K562 (cell line): ENCODE measurements around the gene CALD1. TPM values are rescaled to one million over a fixed set of nuclear protein-coding genes. Genes with fewer than 3 reads are reported as not detected.
A peak's percentile ranks its signal among the peaks of the same experiment; 100 is the strongest.

ENCODE experiments used
- ATAC-seq: fragments of 200-7000 bp; cut with Tn5 transposase; 3 replicates; pipeline ENCODE4 v1.9.1; 2020; ENCODE audit warnings: moderate library complexity
- BruUV-seq: library from RNA; stranded (reverse); fragments of 400-500 nt; replicated peaks from 2 replicates; lab custom pipeline; 2021; lab: Mats Ljungman, UMichigan
- CTCF ChIA-PET: fragments of 300-600 bp; formaldehyde crosslinking; extraction: SDS; loops from one replicate; lab custom pipeline; 2021; ENCODE audit warnings: low intra/inter-chr PET ratio; lab: Yijun Ruan, JAX
- POLR2A ChIA-PET: fragments of 300-600, 350-650 bp; sonication (Branson Sonifier 250); formaldehyde crosslinking; extraction: SDS; loops from one replicate; lab custom pipeline; 2021; ENCODE audit warnings: antibody characterized with exemption, inconsistent platforms; lab: Yijun Ruan, JAX
- DNase-seq, 4 experiments: peaks; one replicate each; pipeline versions ENCODE4 v3.0.0 to v3.0.0-alpha.2; 2011 to 2018; ENCODE audit warnings: low spot score in 3 of 4, mixed read lengths in 3 of 4; ENCODE audit errors: extremely low read depth in 1 of 4
- FAIRE-seq: peaks from 2 replicates; lab custom pipeline; 2011; peaks lifted over from hg19 to GRCh38; lab: Jason Lieb, UNC
- H2AFZ ChIP-seq: 2 replicates; pipeline ENCODE4 v1.6.0; 2011; ENCODE audit warnings: low read depth, low read length, control low read depth, inconsistent platforms
- H3K27ac ChIP-seq: fragments of 200-600 bp; 3 replicates; pipeline ENCODE4 v1.8.0; 2011; ENCODE audit warnings: low read depth, mild to moderate bottlenecking, control low read depth, inconsistent platforms, low read length, moderate library complexity, mixed read lengths; ENCODE audit errors: extremely low read depth
- H3K27me3 ChIP-seq, 2 experiments: fragments of 300-600 bp in 1 of 2; 2 replicates in 1 of 2; 3 replicates in 1 of 2; pipeline versions ENCODE4 v1.6.0 to v1.8.0; 2011; ENCODE audit warnings: inconsistent platforms in 2 of 2, low read length in 2 of 2, mild to moderate bottlenecking in 1 of 2, mixed read lengths in 1 of 2, moderate library complexity in 1 of 2; ENCODE audit not compliant: control insufficient read depth in 2 of 2, insufficient read depth in 2 of 2
- H3K36me3 ChIP-seq: fragments of 300-600 bp; 3 replicates; pipeline ENCODE4 v1.8.0; 2011; ENCODE audit warnings: mild to moderate bottlenecking, low read length, inconsistent platforms; ENCODE audit not compliant: control insufficient read depth, insufficient read depth
- H3K4me1 ChIP-seq, 2 experiments: fragments of 200-600 bp in 1 of 2; replicated peaks in 1 of 2; 2 replicates in 1 of 2; 3 replicates in 1 of 2; pipeline versions ENCODE4 v1.5.1 to v1.8.0; 2011; ENCODE audit warnings: inconsistent platforms in 2 of 2, low read length in 2 of 2, mild to moderate bottlenecking in 1 of 2, mixed read lengths in 1 of 2, moderate library complexity in 1 of 2; ENCODE audit not compliant: control insufficient read depth in 2 of 2, insufficient read depth in 2 of 2
- H3K4me2 ChIP-seq: 2 replicates; pipeline ENCODE4 v1.6.1; 2011; ENCODE audit warnings: low read length, control low read depth, inconsistent platforms, mixed read lengths; ENCODE audit not compliant: insufficient read depth
- H3K4me3 ChIP-seq: fragments of 200-600 bp; sonication (generic), shearing (Covaris generic); 2 replicates; pipeline ENCODE4 v1.5.1; 2016; ENCODE audit warnings: control low read depth, inconsistent platforms
- H3K79me2 ChIP-seq: fragments of 200-600 bp; 3 replicates; pipeline ENCODE4 v1.8.0; 2011; ENCODE audit warnings: low read length, inconsistent platforms; ENCODE audit not compliant: control insufficient read depth, insufficient read depth
- H3K9ac ChIP-seq, 2 experiments: 2 replicates each; pipeline versions ENCODE4 v1.6.0 to v1.6.1; 2011; ENCODE audit warnings: low read depth in 2 of 2, low read length in 2 of 2, control low read depth in 1 of 2, inconsistent platforms in 1 of 2, mild to moderate bottlenecking in 1 of 2, mixed read lengths in 1 of 2; ENCODE audit not compliant: insufficient read depth in 1 of 2
- H3K9me1 ChIP-seq: one replicate; pipeline ENCODE4 v1.6.0; 2011; ENCODE audit warnings: inconsistent platforms, mild to moderate bottlenecking, low read length, moderate library complexity; ENCODE audit not compliant: control insufficient read depth, insufficient read depth
- H3K9me3 ChIP-seq: replicated peaks from 2 replicates; pipeline ENCODE4 v1.5.1; 2011; ENCODE audit warnings: low read depth, low read length, inconsistent platforms; ENCODE audit not compliant: control insufficient read depth, insufficient read depth
- H4K20me1 ChIP-seq: replicated peaks from 2 replicates; pipeline ENCODE4 v1.6.1; 2011; ENCODE audit warnings: low read length, inconsistent platforms, mixed read lengths; ENCODE audit not compliant: control insufficient read depth, insufficient read depth
- ATF7 ChIP-seq: fragments of 450-650 bp; IDR thresholded peaks from 2 replicates; pipeline ENCODE4 v1.7.1; 2014; ENCODE audit warnings: mild to moderate bottlenecking, moderate library complexity
- C11orf30 ChIP-seq: fragments of 450-650 bp; IDR thresholded peaks from 2 replicates; pipeline ENCODE4 v1.6.1; 2016; ENCODE audit warnings: low read depth, mild to moderate bottlenecking
- FOXA3 ChIP-seq, 2 experiments: fragments of 450-650 bp in 1 of 2; sonication (generic) in 1 of 2; formaldehyde crosslinking; IDR thresholded peaks in 1 of 2; conservative IDR thresholded peaks in 1 of 2; 2 replicates each; pipeline versions ENCODE4 v1.4.0 to v1.8.0; 2020 to 2022; ENCODE audit warnings: mild to moderate bottlenecking in 2 of 2, missing genetic modification reagents in 1 of 2
- TAF1 ChIP-seq: IDR thresholded peaks from 2 replicates; pipeline ENCODE4 v1.6.1; 2011; ENCODE audit warnings: mild to moderate bottlenecking, low read length, moderate library complexity; ENCODE audit not compliant: insufficient read depth, control insufficient read depth, severe bottlenecking; ENCODE audit errors: extremely low read depth
- ZNF41 ChIP-seq: fragments of 250-450 bp; sonication (Bioruptor Pico); conservative IDR thresholded peaks from 2 replicates; pipeline ENCODE4 v1.4.0; 2020; ENCODE audit warnings: mild to moderate bottlenecking
- ZNF583 ChIP-seq: fragments of 250-450 bp; sonication (Bioruptor Pico); IDR thresholded peaks from 2 replicates; pipeline ENCODE4 v1.4.0; 2020
- WGBS: fragments of 100-300 bp; shearing (Covaris generic); methylation state at CpG from one replicate; pipeline ENCODE4 v1.1.6; 2016; ENCODE audit warnings: low coverage, mixed read lengths; ENCODE audit not compliant: insufficient coverage; ENCODE audit errors: missing lambda C conversion rate; 5-methylcytosine and 5-hydroxymethylcytosine counted together
- in situ Hi-C: fragments of 300-500 bp; cut with MboI; formaldehyde crosslinking; loops from 4 replicates; pipeline ENCODE4 v1.15.0; 2018; ENCODE audit warnings: inconsistent platforms, mixed read lengths
- intact Hi-C: fragments of 100-400 bp; cut with micrococcal nuclease; formaldehyde crosslinking; loops from 2 replicates; pipeline ENCODE4 v1.14.2; 2022
- polyA plus RNA-seq, 8 experiments: library from polyadenylated mRNA; depleted of rRNA in 4 of 8; stranded (reverse) in 5 of 8; unstranded in 3 of 8; fragments of >200 nt; fragmentation: Nextera tagmentation in 2 of 8; fragmentation: Illumina TruSeq in 1 of 8; extraction: Ambion mirVana in 2 of 8; extraction: Trizol in 1 of 8; gene quantifications; 2 replicates each; pipeline versions ENCODE4 v1.2.1 to v1.2.3, GENCODE V29; 2011 to 2014; ENCODE audit warnings: inconsistent platforms in 1 of 8, missing spikeins in 1 of 8
- total RNA-seq, 7 experiments: library from RNA; depleted of rRNA in 6 of 7; stranded (reverse); fragments of >200 nt in 6 of 7; fragmentation: Illumina TruSeq in 2 of 7; extraction: Trizol in 2 of 7; gene quantifications; 2 replicates each; pipeline versions ENCODE4 v1.2.1 to v1.2.3, GENCODE V29; 2011 to 2021; ENCODE audit warnings: low replicate concordance in 1 of 7
- TF ChIP-seq, protein P1 (sequence below), 2 experiments: fragments of 450-650 bp in 1 of 2; IDR thresholded peaks; 2 replicates each; pipeline ENCODE4 v1.6.1; 2011 to 2017; ENCODE audit warnings: low read depth in 2 of 2, antibody characterized with exemption in 1 of 2, borderline replicate concordance in 1 of 2, low read length in 1 of 2, mild to moderate bottlenecking in 1 of 2, mixed read lengths in 1 of 2; ENCODE audit not compliant: control insufficient read depth in 1 of 2
- TF ChIP-seq, protein P2 (sequence below): IDR thresholded peaks from 2 replicates; pipeline ENCODE4 v1.6.1; 2011; ENCODE audit not compliant: insufficient read length; ENCODE audit errors: extremely low read depth
- TF ChIP-seq, protein P3 (sequence below): sonication (generic); formaldehyde crosslinking; IDR thresholded peaks from 2 replicates; pipeline ENCODE4 v1.8.1; 2023; ENCODE audit warnings: mild to moderate bottlenecking, missing genetic modification reagents

The CALD1 gene
- total and polyA plus RNA-seq, 9 of the 15 experiments (the other 6 are each of a cell fraction or from before 2014, with no cell fraction given), result 0.40 TPM; not detected in 8

DNA sequence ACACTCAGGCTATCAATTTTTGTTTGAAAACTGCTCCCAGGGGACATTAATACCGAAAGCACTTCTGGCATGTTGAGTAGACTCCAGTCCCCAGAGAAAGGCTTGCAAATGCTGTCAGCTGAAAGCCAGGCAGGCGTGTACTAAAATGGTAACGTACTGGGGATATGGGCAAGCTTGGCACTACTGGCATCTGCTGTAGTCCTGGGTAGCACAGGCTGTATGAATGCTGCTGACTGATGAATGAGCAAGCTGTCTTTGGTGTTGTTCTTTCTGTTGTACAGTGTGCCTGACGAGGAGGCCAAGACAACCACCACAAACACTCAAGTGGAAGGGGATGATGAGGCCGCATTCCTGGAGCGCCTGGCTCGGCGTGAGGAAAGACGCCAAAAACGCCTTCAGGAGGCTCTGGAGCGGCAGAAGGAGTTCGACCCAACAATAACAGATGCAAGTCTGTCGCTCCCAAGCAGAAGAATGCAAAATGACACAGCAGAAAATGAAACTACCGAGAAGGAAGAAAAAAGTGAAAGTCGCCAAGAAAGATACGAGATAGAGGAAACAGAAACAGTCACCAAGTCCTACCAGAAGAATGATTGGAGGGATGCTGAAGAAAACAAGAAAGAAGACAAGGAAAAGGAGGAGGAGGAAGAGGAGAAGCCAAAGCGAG lies 153.4 kb downstream of the CALD1 start:
- in situ Hi-C loops, result no loop called here
- POLR2A ChIA-PET, result interaction anchor here (0.9 kb wide), 1 partner anchor 8 kb away, joined by 3 read pairs; no protein-coding TSS in a partner anchor
- Histone ChIP-seq H3K27ac (no peak overlapping the region; the same call in 2 of the 3 replicates), H3K4me2 (peak overlapping the region; percentile 77), H3K9ac (peak overlapping the region; percentile 16 to 21; a peak in 2 of 4 replicates), H3K79me2 (no peaks in the 10 kb centered on the region), H4K20me1 (no peaks in the 10 kb centered on the region), H3K4me3 (0 out of 2 replicates have a peak overlapping the region, but pooled peaks have one; percentile 7), H3K27me3 (peaks cover 9 to 16% of the 10 kb centered on the region in 2 experiments), H3K4me1 (peaks cover 0 to 6% of the 10 kb centered on the region in 2 experiments; a peak in 2 of 5 replicates), H3K9me1 (no peaks in the 10 kb centered on the region), H2AFZ (peak overlapping the region; percentile 82), H3K36me3 (no peaks in the 10 kb centered on the region), H3K9me3 (no peaks in the 10 kb centered on the region)
- CTCF ChIA-PET, result no interaction called here
- intact Hi-C loops, result no loop called here
- FAIRE-seq, result peak; percentile 64
- ATAC-seq, result peak; percentile 68
- peak in 2 of 4 experiments; percentile 22 to 34 for DNase-seq
- WGBS, result under 1% methylated on average over 17 of the region's 17 CpGs
- BruUV-seq, result no TSS peak
- TF ChIP-seq, protein P1, sequence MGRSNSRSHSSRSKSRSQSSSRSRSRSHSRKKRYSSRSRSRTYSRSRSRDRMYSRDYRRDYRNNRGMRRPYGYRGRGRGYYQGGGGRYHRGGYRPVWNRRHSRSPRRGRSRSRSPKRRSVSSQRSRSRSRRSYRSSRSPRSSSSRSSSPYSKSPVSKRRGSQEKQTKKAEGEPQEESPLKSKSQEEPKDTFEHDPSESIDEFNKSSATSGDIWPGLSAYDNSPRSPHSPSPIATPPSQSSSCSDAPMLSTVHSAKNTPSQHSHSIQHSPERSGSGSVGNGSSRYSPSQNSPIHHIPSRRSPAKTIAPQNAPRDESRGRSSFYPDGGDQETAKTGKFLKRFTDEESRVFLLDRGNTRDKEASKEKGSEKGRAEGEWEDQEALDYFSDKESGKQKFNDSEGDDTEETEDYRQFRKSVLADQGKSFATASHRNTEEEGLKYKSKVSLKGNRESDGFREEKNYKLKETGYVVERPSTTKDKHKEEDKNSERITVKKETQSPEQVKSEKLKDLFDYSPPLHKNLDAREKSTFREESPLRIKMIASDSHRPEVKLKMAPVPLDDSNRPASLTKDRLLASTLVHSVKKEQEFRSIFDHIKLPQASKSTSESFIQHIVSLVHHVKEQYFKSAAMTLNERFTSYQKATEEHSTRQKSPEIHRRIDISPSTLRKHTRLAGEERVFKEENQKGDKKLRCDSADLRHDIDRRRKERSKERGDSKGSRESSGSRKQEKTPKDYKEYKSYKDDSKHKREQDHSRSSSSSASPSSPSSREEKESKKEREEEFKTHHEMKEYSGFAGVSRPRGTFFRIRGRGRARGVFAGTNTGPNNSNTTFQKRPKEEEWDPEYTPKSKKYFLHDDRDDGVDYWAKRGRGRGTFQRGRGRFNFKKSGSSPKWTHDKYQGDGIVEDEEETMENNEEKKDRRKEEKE (IDR thresholded peaks at IDR 0.05; ENCODE audit: borderline replicate concordance in 1 of 2, control insufficient read depth in 1 of 2, low read depth in 2 of 2, low read length in 1 of 2), result no peak
- TF ChIP-seq, protein P2, sequence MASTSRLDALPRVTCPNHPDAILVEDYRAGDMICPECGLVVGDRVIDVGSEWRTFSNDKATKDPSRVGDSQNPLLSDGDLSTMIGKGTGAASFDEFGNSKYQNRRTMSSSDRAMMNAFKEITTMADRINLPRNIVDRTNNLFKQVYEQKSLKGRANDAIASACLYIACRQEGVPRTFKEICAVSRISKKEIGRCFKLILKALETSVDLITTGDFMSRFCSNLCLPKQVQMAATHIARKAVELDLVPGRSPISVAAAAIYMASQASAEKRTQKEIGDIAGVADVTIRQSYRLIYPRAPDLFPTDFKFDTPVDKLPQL, result no peak
- TF ChIP-seq ZNF41 (0 out of 2 replicates have a peak, but pooled peaks have one; percentile 45), TAF1 (peak; percentile 63), ATF7 (no peak), ZNF583 (CRISPR knock-in tag) (no peak), FOXA3 (CRISPR knock-in tag; conservative IDR thresholded peaks at IDR 0.05 in 1 of 2, IDR thresholded peaks at IDR 0.05 in 1 of 2) (0 out of 4 replicates have a peak, but pooled peaks of 1 of the 2 experiments have one; percentile 5), C11orf30 (peak; percentile 93)
- TF ChIP-seq, protein P3, sequence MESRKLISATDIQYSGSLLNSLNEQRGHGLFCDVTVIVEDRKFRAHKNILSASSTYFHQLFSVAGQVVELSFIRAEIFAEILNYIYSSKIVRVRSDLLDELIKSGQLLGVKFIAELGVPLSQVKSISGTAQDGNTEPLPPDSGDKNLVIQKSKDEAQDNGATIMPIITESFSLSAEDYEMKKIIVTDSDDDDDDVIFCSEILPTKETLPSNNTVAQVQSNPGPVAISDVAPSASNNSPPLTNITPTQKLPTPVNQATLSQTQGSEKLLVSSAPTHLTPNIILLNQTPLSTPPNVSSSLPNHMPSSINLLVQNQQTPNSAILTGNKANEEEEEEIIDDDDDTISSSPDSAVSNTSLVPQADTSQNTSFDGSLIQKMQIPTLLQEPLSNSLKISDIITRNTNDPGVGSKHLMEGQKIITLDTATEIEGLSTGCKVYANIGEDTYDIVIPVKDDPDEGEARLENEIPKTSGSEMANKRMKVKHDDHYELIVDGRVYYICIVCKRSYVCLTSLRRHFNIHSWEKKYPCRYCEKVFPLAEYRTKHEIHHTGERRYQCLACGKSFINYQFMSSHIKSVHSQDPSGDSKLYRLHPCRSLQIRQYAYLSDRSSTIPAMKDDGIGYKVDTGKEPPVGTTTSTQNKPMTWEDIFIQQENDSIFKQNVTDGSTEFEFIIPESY (CRISPR knock-in tag), result no peak
